Measurements from ENCODE around the gene NMNAT1. TPM values are rescaled to one million over a fixed set of nuclear protein-coding genes. Genes with fewer than 3 reads are reported as not detected.
A peak's percentile ranks its signal among the peaks of the same experiment; 100 is the strongest.

NMNAT1 gene
- total RNA-seq, 4 donors from 2014 or later = 5.0 to 9.8 (median 7.4) TPM

DNA sequence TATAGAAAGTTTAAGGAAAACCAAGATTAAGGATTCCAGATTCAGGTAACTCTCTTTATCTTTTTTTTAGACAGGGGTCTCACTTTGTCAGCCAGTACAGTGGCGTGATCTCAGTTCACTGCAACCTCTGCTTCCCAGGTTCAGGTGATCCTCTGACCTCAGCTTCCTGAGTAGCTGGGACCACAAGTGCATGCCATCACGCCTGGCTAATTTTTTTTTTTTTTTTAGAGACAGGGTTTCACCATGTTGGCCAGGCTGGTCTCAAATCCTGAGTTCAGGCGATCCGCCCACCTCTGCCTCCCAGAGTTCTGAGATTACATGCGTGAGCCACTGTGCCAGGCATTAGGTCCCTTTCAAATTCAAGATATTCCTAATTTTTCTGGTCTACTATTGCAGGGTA lies 16.0 kb upstream of the NMNAT1 start:
- Histone ChIP-seq H3K4me3 (no peak overlapping the region), H3K27me3 (no peaks in the 10 kb centered on the region), H3K4me1 (peaks cover 0 to 12% (median 0%) of the 10 kb centered on the region in 4 donors), H3K36me3 (peaks cover 0 to 48% (median 45%) of the 10 kb centered on the region in 4 donors), H3K27ac (replicated peaks in 1 of 4) (no peak overlapping the region), H3K9me3 (no peaks in the 10 kb centered on the region)
- DNase-seq (ENCODE audit: extremely low spot score) = no peak
- 93% methylated on average over 5 of the region's 5 CpGs for WGBS
- intact Hi-C loops (cut with DNase I) = no loop called here
- no peak for TF ChIP-seq EP300 (IDR thresholded peaks at IDR 0.05)
- no peak for TF ChIP-seq POLR2A (IDR thresholded peaks at IDR 0.05; ENCODE audit: low read depth)
- TF ChIP-seq, protein P1, sequence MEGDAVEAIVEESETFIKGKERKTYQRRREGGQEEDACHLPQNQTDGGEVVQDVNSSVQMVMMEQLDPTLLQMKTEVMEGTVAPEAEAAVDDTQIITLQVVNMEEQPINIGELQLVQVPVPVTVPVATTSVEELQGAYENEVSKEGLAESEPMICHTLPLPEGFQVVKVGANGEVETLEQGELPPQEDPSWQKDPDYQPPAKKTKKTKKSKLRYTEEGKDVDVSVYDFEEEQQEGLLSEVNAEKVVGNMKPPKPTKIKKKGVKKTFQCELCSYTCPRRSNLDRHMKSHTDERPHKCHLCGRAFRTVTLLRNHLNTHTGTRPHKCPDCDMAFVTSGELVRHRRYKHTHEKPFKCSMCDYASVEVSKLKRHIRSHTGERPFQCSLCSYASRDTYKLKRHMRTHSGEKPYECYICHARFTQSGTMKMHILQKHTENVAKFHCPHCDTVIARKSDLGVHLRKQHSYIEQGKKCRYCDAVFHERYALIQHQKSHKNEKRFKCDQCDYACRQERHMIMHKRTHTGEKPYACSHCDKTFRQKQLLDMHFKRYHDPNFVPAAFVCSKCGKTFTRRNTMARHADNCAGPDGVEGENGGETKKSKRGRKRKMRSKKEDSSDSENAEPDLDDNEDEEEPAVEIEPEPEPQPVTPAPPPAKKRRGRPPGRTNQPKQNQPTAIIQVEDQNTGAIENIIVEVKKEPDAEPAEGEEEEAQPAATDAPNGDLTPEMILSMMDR (IDR thresholded peaks at IDR 0.05) = no peak
- no peak for TF ChIP-seq POLR2AphosphoS5 (IDR thresholded peaks at IDR 0.05)

- peaks cover 0 to 4% (median 0%) of the 10 kb centered on the region in 4 donors for H3K4me1 ChIP-seq
- peaks cover 2 to 70% (median 63%) of the 10 kb centered on the region in 4 donors for H3K36me3 ChIP-seq
- no peak overlapping the region for H3K4me3 ChIP-seq
- no peaks in the 10 kb centered on the region for H3K27me3 ChIP-seq
- DNase-seq (ENCODE audit: extremely low spot score) = no peak
- intact Hi-C loops (cut with DNase I) = no loop called here
- peak overlapping the region in 2 of 4 donors; percentile 19 to 21 for H3K27ac ChIP-seq (replicated peaks in 1 of 4)
- TF ChIP-seq POLR2AphosphoS5 (IDR thresholded peaks at IDR 0.05) = no peak
- TF ChIP-seq, protein P1 (IDR thresholded peaks at IDR 0.05) = no peak
- no peak for TF ChIP-seq EP300 (IDR thresholded peaks at IDR 0.05)
- no peak for TF ChIP-seq POLR2A (IDR thresholded peaks at IDR 0.05; ENCODE audit: low read depth)
- H3K9me3 ChIP-seq = no peaks in the 10 kb centered on the region
- 81% methylated on average over 15 of the region's 15 CpGs for WGBS
Observed at GRCh38 chr1:9929431-9930385, 13.6 kb upstream of the NMNAT1 start.

DNA sequence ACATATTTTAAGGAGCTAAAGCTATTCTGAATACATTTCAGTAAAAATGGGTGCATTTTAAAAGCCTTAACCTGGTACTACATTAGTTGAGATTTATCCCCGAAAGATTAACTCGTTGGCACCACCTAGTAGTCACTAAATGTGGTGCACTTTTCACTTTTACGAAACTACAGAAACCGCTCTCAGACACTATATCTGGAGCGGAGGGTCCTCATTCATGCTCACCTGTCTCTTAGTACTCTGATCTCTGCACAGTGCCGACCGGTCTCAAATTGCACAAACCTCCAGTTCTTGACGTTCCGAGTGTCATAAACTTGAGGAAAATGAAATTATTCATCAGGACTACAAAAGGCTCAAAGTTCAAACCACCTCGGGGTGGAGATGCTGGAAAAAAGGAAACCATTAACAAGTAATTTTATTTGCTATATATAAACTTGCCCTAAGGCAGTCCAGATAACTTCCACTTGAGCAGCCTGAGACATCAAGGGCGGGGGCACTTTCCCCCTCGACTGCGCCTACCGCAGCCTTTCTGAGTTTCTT lies 806 bp upstream of the NMNAT1 start:
- TF ChIP-seq EP300 (IDR thresholded peaks at IDR 0.05) (no peak), POLR2A (IDR thresholded peaks at IDR 0.05; ENCODE audit: low read depth) (no peak), POLR2AphosphoS5 (IDR thresholded peaks at IDR 0.05) (no peak)
- TF ChIP-seq, protein P1 (IDR thresholded peaks at IDR 0.05) = peak; percentile 47 to 53 (median 49)
- intact Hi-C loops (cut with DNase I) = loop anchor here (2.0 kb wide), 1 partner anchor 68 kb away; no protein-coding TSS in a partner anchor
- 1% methylated on average over 14 of the region's 14 CpGs for WGBS

DNA sequence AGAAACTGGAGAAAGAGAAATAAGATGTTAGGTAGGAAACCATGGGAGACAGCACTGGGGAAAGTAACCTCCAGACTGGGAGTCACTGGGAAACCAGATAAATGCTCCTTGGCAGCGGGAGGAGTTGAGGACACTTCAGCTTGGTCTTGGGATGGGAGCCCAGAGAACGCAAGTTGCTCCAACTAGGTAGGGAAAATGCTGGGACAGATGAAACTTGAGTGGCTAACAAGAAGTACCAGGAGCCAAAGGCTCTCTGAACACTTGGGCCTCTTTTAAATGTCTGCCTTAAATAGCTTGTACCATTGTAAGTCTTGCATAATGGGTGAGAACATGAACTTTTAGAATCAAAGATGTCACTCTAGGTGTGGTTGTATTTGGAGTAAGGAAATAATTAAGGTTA lies 3.0 kb downstream of the NMNAT1 start:
- intact Hi-C loops (cut with DNase I) = loop anchor here (5.0 kb wide), 1 partner anchor 206 kb away; no protein-coding TSS in a partner anchor
- no peak overlapping the region for H3K27ac ChIP-seq (replicated peaks in 1 of 4)
- TF ChIP-seq, protein P1 (IDR thresholded peaks at IDR 0.05) = no peak
- TF ChIP-seq EP300 (IDR thresholded peaks at IDR 0.05) (no peak), POLR2A (IDR thresholded peaks at IDR 0.05; ENCODE audit: low read depth) (no peak), POLR2AphosphoS5 (IDR thresholded peaks at IDR 0.05) (no peak)
- no peaks in the 10 kb centered on the region for H3K9me3 ChIP-seq
- no peaks in the 10 kb centered on the region for H3K27me3 ChIP-seq
- DNase-seq (ENCODE audit: extremely low spot score) = no peak
- H3K36me3 ChIP-seq = peaks cover 0 to 14% (median 10%) of the 10 kb centered on the region in 4 donors
- WGBS = 95% methylated on average over 2 of the region's 2 CpGs
- H3K4me3 ChIP-seq = no peak overlapping the region
- H3K4me1 ChIP-seq = peaks cover 19 to 46% (median 32%) of the 10 kb centered on the region in 4 donors

More for the DNA sequence above, 806 bp upstream of the NMNAT1 start:
- Histone ChIP-seq H3K27me3 (no peaks in the 10 kb centered on the region), H3K4me3 (peak overlapping the region; percentile 72 to 93 (median 78)), H3K9me3 (no peaks in the 10 kb centered on the region), H3K27ac (replicated peaks in 1 of 4) (peak overlapping the region; percentile 85 to 93 (median 92)), H3K36me3 (peaks cover 0 to 26% (median 9%) of the 10 kb centered on the region in 4 donors), H3K4me1 (peaks cover 15 to 41% (median 23%) of the 10 kb centered on the region in 4 donors)
- DNase-seq (ENCODE audit: extremely low spot score) = no peak

Data from esophagus muscularis mucosa (tissue), 4 donors.